WI38 (cell line): ENCODE results near the gene ARID1B.

Experiments
- H3K4me3 ChIP-seq: 2 replicates; pipeline ENCODE4 v1.5.1; 2011; ENCODE audit warnings: low read depth, mild to moderate bottlenecking, control low read depth, low read length
- TF ChIP-seq, protein P1 (sequence below): IDR thresholded peaks from 2 replicates; pipeline ENCODE4 v1.5.1; 2012; ENCODE audit warnings: low read depth, mild to moderate bottlenecking, control low read depth, low read length

The ARID1B gene

DNA sequence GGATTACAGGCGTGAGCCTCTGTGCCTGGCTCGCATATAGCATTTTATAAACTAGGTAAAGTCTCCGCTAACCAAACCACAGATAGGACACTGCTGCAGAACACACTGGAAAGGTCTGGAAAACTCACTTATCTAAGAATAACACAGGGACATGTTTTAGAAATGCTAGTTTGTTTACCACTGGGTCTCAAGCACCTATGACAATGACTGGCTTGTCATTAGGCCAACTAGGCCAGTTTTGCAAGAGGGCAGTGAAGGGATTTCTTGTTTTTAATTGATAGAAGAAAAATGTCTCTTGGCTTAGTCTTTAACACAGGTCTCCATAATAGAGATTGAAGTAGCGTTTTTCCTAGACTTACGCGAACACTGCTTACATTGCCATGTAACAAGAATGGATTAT lies 344.7 kb downstream of the ARID1B start:
- H3K4me3 ChIP-seq: no peak overlapping the region
- TF ChIP-seq, protein P1, sequence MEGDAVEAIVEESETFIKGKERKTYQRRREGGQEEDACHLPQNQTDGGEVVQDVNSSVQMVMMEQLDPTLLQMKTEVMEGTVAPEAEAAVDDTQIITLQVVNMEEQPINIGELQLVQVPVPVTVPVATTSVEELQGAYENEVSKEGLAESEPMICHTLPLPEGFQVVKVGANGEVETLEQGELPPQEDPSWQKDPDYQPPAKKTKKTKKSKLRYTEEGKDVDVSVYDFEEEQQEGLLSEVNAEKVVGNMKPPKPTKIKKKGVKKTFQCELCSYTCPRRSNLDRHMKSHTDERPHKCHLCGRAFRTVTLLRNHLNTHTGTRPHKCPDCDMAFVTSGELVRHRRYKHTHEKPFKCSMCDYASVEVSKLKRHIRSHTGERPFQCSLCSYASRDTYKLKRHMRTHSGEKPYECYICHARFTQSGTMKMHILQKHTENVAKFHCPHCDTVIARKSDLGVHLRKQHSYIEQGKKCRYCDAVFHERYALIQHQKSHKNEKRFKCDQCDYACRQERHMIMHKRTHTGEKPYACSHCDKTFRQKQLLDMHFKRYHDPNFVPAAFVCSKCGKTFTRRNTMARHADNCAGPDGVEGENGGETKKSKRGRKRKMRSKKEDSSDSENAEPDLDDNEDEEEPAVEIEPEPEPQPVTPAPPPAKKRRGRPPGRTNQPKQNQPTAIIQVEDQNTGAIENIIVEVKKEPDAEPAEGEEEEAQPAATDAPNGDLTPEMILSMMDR: no peak

DNA sequence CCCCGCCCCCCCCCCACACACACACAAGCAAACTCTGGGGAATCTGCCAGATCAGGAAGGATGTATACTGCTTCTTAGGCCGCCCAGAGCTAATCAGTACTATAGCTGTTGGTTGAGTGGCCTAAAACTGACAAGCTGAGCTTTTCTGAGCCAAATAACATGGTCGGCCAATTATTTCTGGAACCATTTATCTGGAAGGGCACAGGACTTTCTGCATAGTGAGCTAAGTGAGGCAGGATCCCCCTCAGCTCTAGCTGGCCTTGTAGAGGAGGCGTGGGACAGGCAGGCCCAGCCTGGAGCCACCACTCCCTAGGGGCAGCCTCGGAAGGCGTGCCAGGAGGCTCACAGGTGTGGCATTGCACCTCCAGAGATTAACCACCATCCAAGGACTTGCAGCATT lies 346.1 kb downstream of the ARID1B start:
- no peak overlapping the region for H3K4me3 ChIP-seq

DNA sequence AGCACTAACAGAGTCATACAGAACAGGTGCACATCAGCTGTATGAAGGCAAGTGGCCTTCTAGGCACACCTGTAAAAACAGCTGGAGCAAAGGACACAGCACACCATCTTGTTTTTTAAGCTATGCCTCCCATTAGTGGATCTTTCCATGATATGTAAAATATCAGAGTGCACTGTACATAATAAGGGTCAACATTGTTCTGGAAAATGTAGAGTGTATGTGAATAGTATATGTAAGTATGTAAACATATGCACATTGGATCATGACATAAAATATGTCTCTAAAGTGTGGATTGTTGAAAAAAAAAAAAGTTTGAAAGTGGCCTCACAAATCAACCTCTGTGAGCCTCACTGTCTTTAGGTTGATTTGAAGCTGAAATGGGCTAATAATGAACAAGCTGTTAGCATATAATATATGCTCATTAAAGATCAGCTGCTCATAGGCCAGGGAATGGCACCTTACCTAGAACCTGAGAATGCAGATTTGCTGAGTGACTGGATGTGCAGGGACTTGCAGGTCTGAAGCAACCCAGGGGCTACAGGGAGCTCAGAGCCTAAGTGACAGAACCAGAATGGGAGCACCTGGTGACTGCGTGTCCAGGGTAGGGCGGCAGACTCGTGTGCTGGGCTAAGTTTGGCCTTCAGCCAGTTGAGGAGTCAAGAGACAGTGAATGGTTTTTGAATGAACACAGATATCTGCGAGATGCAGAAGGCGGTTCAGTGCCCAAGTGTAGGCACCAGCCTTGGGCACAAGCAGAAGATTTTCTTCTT lies 347.5 kb downstream of the ARID1B start:
- TF ChIP-seq, protein P1: no peak
- H3K4me3 ChIP-seq: no peak overlapping the region

More for the DNA sequence above, 346.1 kb downstream of the ARID1B start:
- TF ChIP-seq, protein P1: no peak

DNA sequence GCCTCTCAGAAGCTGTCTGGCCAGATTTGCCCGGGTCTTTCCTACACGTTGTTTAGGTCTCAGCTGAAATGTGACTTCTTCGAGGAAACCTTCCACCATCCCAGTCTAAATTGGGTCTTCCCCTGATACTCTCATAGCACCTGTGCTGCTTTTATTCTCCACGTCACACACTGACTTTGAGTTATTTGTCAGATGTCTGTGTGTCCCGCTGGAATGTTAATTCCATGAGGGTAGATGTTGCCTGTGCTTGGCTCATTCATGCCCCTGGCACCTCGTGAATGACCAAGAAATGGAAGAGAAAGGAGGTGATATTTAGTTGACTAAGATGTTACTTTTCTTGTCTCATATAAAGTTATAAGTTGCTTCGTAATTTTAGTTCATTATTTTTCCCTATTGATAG lies 348.4 kb downstream of the ARID1B start:
- TF ChIP-seq, protein P1: no peak
- no peak overlapping the region for H3K4me3 ChIP-seq

DNA sequence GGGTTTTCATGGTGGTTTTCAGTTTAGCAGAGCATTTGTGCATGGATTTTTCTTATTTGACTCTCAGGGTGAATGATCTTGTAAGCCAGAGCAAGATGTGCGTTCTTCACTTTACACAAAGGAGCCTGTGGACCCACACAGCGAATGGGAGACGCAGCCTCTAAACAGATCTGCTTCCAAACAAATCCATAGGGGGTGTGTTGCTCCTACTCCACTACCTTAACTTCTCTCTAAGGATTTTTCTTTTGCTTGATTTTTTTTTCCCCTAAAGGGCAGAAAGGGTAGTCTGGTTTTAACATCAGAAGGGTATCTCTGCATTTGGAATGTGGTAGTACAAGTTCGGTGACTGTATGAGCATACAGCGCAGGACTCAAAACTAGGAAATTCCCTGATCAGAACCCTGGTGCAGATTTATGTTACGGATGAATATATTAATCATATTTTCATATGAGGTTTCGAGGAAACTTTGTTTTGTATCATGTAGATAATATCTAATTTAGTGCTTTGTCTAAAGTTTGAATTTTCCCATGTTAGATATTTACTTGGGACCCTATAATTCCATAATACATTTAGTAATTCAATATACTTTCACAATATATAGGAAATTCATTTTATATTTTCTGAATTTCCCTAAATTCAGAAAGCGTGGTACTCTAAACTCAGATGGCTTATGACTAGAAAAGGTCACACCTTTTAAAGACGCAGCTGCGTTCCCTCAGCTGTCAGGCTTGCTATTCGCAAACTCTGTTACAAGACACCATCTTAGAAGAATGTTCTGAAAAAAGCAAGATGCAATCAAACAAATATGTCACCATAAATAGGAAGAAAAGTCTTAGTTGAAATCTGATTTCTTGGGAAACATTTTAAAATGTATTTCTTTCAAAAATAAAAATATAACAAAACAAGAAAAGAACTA lies 349.3 kb downstream of the ARID1B start:
- H3K4me3 ChIP-seq: no peak overlapping the region
- TF ChIP-seq, protein P1: no peak

DNA sequence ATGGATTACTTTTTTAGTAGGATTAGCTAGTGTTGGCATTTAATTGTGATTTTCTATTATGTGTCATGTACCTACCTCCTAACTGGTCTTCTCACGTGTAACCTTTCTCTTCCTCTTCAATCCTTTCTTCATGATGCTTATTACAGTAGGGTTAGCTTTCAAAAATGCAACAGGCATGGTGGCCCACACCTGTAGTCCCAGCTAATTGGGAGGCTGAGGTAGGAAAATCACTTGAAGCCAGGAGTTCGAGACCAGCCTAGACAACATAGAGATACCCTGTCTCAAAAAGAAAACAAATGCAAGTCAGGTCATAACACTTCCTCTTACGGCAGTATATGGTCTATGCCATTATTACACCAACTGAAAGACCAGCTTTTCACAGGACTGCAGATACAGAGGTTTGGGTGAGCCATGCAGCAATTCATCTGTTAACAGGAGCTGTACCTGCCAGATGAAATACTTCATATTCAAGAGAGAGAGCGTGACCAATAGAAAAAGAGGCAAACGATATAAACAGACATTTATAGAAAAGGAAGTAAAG lies 351.1 kb downstream of the ARID1B start:
- H3K4me3 ChIP-seq: no peak overlapping the region
- TF ChIP-seq, protein P1: no peak
